Measurements from ENCODE around the gene USP3.

GRCh38 chr15:63595065-63595464 is 90.7 kb downstream of the USP3 start:
- TF ChIP-seq CTCF (IDR thresholded peaks at IDR 0.05; ENCODE audit: low read depth, low read length, missing input control) (no peak), YY1 (IDR thresholded peaks at IDR 0.05) (no peak), JUND (IDR thresholded peaks at IDR 0.05) (no peak), MAX (IDR thresholded peaks at IDR 0.05) (no peak), RAD21 (IDR thresholded peaks at IDR 0.05) (no peak), EGR1 (IDR thresholded peaks at IDR 0.05; ENCODE audit: low read depth in 2 of 2) (no peak)

Measured in liver (tissue), 3 donors.